Nephron progenitor cell (in vitro differentiated cells): Measurements from ENCODE around the gene ANKRD6.

Experiments used
- DNase-seq: peaks from one replicate; pipeline ENCODE4 v3.0.0; 2021
- H3K27ac Mint-ChIP-seq: 2 replicates; pipeline ENCODE4 v1.8.0; 2021; ENCODE audit warnings: mild to moderate bottlenecking, moderate library complexity, mixed read lengths
- H3K27me3 Mint-ChIP-seq: 2 replicates; pipeline ENCODE4 v1.8.0; 2021; ENCODE audit warnings: mild to moderate bottlenecking, low read depth, mixed read lengths; ENCODE audit not compliant: poor library complexity
- H3K36me3 Mint-ChIP-seq: 2 replicates; pipeline ENCODE4 v1.8.0; 2021; ENCODE audit warnings: low read depth, mixed read lengths
- H3K4me1 Mint-ChIP-seq: 2 replicates; pipeline ENCODE4 v1.8.0; 2021; ENCODE audit warnings: mixed read lengths
- H3K4me3 Mint-ChIP-seq: 2 replicates; pipeline ENCODE4 v1.8.0; 2021; ENCODE audit warnings: mild to moderate bottlenecking, moderate library complexity, mixed read lengths
- H3K9me3 Mint-ChIP-seq: 2 replicates; pipeline ENCODE4 v1.8.0; 2021; ENCODE audit warnings: mild to moderate bottlenecking, moderate library complexity, mixed read lengths
- TF ChIP-seq, protein P1 (sequence below): fragments of 200-600 bp; sonication (generic); IDR thresholded peaks from 2 replicates; pipeline ENCODE4 v1.5.0; 2021; ENCODE audit warnings: antibody characterized with exemption

ANKRD6 gene

DNA sequence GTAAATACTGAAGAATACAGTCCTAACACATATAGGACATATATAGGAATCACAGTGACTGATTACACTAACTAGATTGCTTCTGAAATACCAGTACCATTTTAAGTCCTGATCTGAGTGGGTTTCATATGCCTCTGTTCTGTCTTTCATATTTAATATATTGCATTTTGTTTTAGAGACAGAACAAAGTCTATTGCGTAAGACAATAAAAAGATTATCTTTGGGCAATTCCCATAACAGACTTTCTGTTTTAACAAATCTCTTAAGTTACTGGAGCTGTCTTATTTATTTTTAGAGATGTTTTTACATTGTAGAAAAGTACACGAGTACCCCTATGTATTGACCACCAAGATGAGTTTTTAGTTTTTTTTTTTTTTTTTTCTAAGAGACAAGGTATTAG, 29.6 kb downstream of the ANKRD6 start:
- Mint-ChIP-seq H3K36me3 (no peaks in the 10 kb centered on the region), H3K27ac (no peak overlapping the region), H3K27me3 (no peaks in the 10 kb centered on the region), H3K4me1 (peaks cover 10% of the 10 kb centered on the region), H3K9me3 (no peaks in the 10 kb centered on the region), H3K4me3 (no peak overlapping the region)
- DNase-seq, result no peak
- TF ChIP-seq, protein P1, sequence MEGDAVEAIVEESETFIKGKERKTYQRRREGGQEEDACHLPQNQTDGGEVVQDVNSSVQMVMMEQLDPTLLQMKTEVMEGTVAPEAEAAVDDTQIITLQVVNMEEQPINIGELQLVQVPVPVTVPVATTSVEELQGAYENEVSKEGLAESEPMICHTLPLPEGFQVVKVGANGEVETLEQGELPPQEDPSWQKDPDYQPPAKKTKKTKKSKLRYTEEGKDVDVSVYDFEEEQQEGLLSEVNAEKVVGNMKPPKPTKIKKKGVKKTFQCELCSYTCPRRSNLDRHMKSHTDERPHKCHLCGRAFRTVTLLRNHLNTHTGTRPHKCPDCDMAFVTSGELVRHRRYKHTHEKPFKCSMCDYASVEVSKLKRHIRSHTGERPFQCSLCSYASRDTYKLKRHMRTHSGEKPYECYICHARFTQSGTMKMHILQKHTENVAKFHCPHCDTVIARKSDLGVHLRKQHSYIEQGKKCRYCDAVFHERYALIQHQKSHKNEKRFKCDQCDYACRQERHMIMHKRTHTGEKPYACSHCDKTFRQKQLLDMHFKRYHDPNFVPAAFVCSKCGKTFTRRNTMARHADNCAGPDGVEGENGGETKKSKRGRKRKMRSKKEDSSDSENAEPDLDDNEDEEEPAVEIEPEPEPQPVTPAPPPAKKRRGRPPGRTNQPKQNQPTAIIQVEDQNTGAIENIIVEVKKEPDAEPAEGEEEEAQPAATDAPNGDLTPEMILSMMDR, result no peak

DNA sequence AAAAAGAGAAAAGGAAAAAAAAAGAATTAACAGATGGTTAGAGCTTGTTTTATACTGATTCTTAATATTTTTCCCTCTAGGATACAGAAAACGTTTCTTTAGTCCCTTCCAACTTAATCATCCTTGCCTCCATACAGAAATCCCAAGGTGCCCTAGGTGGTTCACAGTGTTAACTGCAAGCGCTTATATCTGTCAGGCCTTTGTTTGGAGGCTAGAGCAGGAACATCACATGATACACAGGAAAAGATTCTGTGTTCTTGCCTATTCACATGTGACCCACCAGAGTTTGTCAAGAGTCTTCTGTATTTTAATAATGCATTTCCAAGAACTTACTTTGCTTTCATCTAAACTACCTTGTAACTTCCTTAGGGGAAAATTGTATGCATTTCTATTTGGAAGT, 31.3 kb downstream of the ANKRD6 start:
- Mint-ChIP-seq H3K4me3 (no peak overlapping the region), H3K4me1 (peaks cover 28% of the 10 kb centered on the region), H3K9me3 (no peaks in the 10 kb centered on the region), H3K27me3 (peaks cover 4% of the 10 kb centered on the region), H3K27ac (peak overlapping the region; percentile 71), H3K36me3 (no peaks in the 10 kb centered on the region)
- no peak for DNase-seq
- TF ChIP-seq, protein P1, result no peak

DNA sequence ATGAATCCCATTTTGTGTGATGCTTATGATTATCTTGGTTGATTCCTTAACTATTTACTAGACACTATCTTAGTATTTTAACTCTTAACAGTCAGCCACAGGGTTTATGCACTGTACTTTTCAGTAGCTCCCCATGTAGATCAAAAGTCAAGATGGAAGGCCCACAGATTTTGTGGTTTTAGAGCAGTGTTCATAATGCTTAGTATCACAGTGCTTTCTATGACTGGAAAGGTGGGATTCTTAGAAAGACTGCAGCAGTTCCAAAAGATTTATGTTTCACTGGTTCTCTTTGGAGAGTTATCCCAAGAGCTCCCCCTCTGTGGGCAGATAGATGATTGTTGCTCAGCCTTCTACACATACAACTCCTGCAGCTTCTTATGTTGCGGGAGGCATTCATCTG, 34.5 kb downstream of the ANKRD6 start:
- TF ChIP-seq, protein P1, result no peak
- Mint-ChIP-seq H3K4me1 (peaks cover 43% of the 10 kb centered on the region), H3K36me3 (no peaks in the 10 kb centered on the region), H3K27me3 (peaks cover 4% of the 10 kb centered on the region), H3K4me3 (no peak overlapping the region), H3K27ac (no peak overlapping the region), H3K9me3 (no peaks in the 10 kb centered on the region)
- DNase-seq, result no peak

DNA sequence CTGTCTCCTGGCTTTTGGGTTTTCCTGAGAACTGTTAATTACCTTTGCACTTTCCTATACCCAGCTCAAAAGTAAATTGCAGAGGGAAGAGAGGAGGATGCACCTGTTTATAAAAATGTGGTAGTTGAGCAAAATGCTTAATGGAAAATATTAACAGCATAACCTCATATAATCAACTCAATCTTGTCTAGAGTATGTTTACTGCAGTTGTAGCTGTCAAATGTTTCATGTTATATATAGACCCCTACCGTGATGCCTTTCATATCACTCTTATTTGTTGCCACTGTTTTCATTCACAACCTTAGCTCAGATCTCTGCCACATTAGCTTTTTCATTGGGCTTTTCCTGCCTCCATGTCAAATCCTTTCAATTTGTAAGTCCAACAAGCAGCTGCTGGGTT, 36.0 kb downstream of the ANKRD6 start:
- Mint-ChIP-seq H3K36me3 (no peaks in the 10 kb centered on the region), H3K27me3 (peaks cover 4% of the 10 kb centered on the region), H3K4me3 (no peak overlapping the region), H3K4me1 (peaks cover 43% of the 10 kb centered on the region), H3K9me3 (no peaks in the 10 kb centered on the region), H3K27ac (no peak overlapping the region)
- TF ChIP-seq, protein P1, result no peak
- no peak for DNase-seq

DNA sequence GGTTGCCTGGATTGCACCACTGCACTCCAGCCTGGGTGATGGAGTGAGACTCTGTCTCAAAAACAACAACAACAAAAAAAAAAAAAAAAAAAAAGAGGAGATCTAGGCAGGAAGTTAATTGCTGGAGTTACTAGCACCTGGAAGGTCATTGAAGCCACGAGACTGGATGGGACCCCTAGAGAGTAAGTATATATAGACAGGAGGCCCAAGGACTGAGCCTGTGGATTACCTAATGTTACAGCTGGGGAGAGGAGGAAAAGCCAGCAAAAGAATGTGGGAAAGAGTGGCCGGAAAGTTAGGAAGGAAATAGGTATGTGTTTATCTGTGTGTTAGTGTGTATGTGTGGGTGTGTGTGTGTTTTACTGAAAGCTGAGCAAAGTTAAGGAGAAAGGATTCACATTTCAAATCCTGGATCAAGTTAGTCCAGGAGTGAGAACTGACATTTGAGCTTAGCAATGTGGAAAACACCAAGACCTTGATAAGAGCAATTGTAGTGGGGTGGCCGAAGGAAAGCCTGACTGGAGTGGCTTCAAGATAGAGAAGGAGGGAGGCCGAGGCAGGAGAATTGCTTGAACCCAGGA, 38.4 kb downstream of the ANKRD6 start:
- Mint-ChIP-seq H3K27me3 (peaks cover 4% of the 10 kb centered on the region), H3K4me3 (peak overlapping the region; percentile 10), H3K4me1 (peaks cover 37% of the 10 kb centered on the region), H3K36me3 (no peaks in the 10 kb centered on the region), H3K27ac (peak overlapping the region; percentile 55), H3K9me3 (no peaks in the 10 kb centered on the region)
- TF ChIP-seq, protein P1, result no peak
- no peak for DNase-seq

DNA sequence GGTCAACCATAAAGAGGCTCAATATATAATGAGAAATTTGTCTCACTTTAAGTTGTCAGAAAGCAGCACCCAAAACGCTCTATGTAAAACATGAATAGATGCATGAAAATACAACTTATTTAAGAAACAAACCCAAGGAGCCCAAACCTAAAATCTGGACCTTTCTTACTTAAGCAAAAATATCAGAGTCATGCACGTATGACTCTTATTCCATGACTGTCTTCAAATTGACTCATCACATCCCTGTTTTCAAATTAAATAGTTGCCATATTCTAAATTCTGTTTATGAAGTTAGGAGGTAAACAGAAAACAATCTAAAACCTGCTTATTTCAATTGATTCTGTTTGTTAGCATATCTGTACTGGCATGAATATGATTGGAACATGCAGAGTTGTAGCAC, 42.1 kb downstream of the ANKRD6 start:
- Mint-ChIP-seq H3K27me3 (no peaks in the 10 kb centered on the region), H3K4me3 (no peak overlapping the region), H3K4me1 (peaks cover 7% of the 10 kb centered on the region), H3K27ac (no peak overlapping the region), H3K36me3 (peaks cover 4% of the 10 kb centered on the region), H3K9me3 (peaks cover 3% of the 10 kb centered on the region)
- DNase-seq, result no peak
- TF ChIP-seq, protein P1, result no peak
